IPS-18a (cell line): Measurements from ENCODE around the gene MACROD2.
"Not testable (repeated sequence)": the region's sequence is repeated elsewhere in the genome, so short reads cannot be mapped to it uniquely, and the experiment has no call there.

Experiments used
- H3K27ac ChIP-seq: one replicate; pipeline ENCODE4 v1.5.1; 2013; ENCODE audit warnings: low read length
- H3K27me3 ChIP-seq: one replicate; pipeline ENCODE4 v1.6.1; 2013; ENCODE audit warnings: mild to moderate bottlenecking, low read length; ENCODE audit not compliant: control insufficient read depth, insufficient read depth
- H3K36me3 ChIP-seq: one replicate; pipeline ENCODE4 v1.6.1; 2013; ENCODE audit warnings: low read depth, low read length; ENCODE audit not compliant: control insufficient read depth
- H3K4me1 ChIP-seq: one replicate; pipeline ENCODE4 v1.6.1; 2013; ENCODE audit warnings: low read depth, low read length; ENCODE audit not compliant: control insufficient read depth
- H3K4me3 ChIP-seq: one replicate; pipeline ENCODE4 v1.5.1; 2013; ENCODE audit warnings: low read length
- H3K9ac ChIP-seq: one replicate; pipeline ENCODE4 v1.6.1; 2013; ENCODE audit warnings: mild to moderate bottlenecking, low read length, moderate library complexity
- H3K9me3 ChIP-seq: one replicate; pipeline ENCODE4 v1.6.1; 2013; ENCODE audit warnings: low read depth, low read length; ENCODE audit not compliant: control insufficient read depth

Gene MACROD2

DNA sequence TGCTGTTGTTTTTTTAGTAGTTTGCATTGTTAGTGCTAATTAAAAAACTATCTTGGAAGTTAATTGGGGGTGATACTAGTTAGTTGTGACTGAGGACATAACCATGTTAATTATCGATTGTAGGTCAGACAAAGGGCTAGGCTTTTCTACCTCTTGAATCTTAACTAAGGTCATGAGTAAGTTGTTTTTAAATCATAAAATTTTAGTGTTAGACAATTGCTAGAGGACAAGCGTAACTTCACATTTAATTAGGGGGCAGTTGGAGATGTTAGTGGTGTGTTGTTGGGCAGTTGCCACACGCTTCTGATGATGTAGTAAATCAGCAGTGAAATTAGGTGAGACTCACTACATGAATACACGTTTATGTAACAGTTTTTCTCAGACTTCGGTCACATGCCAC, 961.2 kb downstream of the MACROD2 start:
- no peak overlapping the region for H3K4me3 ChIP-seq
- no peaks in the 10 kb centered on the region for H3K9me3 ChIP-seq
- H3K27me3 ChIP-seq, result no peaks in the 10 kb centered on the region
- H3K4me1 ChIP-seq, result peaks cover 8% of the 10 kb centered on the region
- H3K9ac ChIP-seq, result no peak overlapping the region
- H3K36me3 ChIP-seq, result no peaks in the 10 kb centered on the region
- no peak overlapping the region for H3K27ac ChIP-seq

- no peak overlapping the region for H3K27ac ChIP-seq
- peaks cover 8% of the 10 kb centered on the region for H3K4me1 ChIP-seq
- no peak overlapping the region for H3K4me3 ChIP-seq
- no peaks in the 10 kb centered on the region for H3K9me3 ChIP-seq
- H3K36me3 ChIP-seq, result no peaks in the 10 kb centered on the region
- H3K27me3 ChIP-seq, result no peaks in the 10 kb centered on the region
- H3K9ac ChIP-seq, result no peak overlapping the region
Measured at GRCh38 chr20:14957402-14957801, 962.1 kb downstream of the MACROD2 start.

DNA sequence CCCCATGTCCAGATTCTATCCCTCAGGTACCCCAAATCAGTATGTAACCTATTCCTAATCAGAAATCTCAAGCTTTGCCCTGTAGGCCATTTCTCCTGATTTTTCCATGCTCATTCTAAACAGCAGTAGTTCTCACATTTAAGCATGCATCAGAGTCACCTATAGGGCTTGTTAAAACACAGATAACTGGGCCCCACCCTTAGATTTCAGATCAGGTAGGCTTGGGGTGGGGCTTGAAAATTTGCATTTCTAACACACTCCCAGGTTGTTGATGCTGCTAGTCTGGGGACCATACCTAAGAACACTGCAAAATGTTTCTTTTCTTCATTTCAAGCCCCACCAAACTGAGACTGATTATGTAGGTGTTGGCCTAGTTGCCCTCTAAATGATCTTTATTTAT, 963.3 kb downstream of the MACROD2 start:
- peaks cover 14% of the 10 kb centered on the region for H3K4me1 ChIP-seq
- no peaks in the 10 kb centered on the region for H3K27me3 ChIP-seq
- no peaks in the 10 kb centered on the region for H3K36me3 ChIP-seq
- no peak overlapping the region for H3K9ac ChIP-seq
- no peaks in the 10 kb centered on the region for H3K9me3 ChIP-seq
- no peak overlapping the region for H3K27ac ChIP-seq
- H3K4me3 ChIP-seq, result no peak overlapping the region

- no peaks in the 10 kb centered on the region for H3K36me3 ChIP-seq
- no peaks in the 10 kb centered on the region for H3K9me3 ChIP-seq
- H3K4me1 ChIP-seq, result peaks cover 15% of the 10 kb centered on the region
- H3K27ac ChIP-seq, result no peak overlapping the region
- no peak overlapping the region for H3K9ac ChIP-seq
- no peak overlapping the region for H3K4me3 ChIP-seq
- H3K27me3 ChIP-seq, result no peaks in the 10 kb centered on the region
Measured at GRCh38 chr20:14959506-14960475, 964.5 kb downstream of the MACROD2 start.

DNA sequence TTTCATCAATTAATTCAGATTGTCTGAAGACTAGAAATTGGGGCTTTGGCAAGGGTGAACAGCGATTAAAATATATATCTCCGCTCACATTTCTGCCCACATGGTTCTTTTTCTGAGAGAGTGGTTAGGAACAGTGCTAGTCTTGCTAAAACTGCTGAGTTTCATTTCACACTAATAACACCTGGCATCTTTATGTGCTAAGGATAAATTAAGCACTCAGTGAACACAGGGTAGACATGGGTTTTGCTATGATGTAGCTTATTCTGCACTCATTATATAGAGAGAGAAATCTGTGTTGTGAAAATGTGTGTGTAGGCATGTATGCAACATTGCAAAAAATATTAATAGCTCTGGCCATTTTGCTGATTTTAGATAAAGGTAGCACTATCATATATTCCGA, 965.5 kb downstream of the MACROD2 start:
- Histone ChIP-seq H3K9ac (no peak overlapping the region), H3K27ac (no peak overlapping the region), H3K27me3 (no peaks in the 10 kb centered on the region), H3K36me3 (no peaks in the 10 kb centered on the region), H3K4me1 (peaks cover 9% of the 10 kb centered on the region), H3K9me3 (no peaks in the 10 kb centered on the region), H3K4me3 (no peak overlapping the region)

GRCh38 chr20:14963262-14963663, 967.9 kb downstream of the MACROD2 start:
- Histone ChIP-seq H3K27ac (no peak overlapping the region), H3K27me3 (no peaks in the 10 kb centered on the region), H3K36me3 (no peaks in the 10 kb centered on the region), H3K4me1 (peaks cover 7% of the 10 kb centered on the region), H3K9ac (no peak overlapping the region), H3K4me3 (no peak overlapping the region), H3K9me3 (no peaks in the 10 kb centered on the region)

DNA sequence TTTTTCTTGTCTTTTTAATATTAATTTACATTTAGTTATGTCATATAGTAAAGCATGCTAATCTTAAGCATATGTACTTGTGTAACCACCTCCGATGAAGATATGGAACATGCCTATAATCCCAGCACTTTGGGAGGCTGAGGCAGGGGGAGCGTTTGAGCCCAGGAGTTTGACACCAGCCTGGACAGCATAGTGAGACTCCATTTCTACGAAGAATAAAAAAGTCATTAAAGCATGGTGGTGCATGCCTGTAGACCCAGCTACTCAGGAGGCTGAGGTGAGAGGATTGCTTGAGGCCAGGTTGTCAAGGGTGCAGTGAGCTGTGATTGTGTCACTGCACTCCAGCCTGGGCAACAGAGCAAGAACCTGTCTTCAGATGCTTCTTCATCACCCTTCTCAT, 970.9 kb downstream of the MACROD2 start:
- no peak overlapping the region for H3K27ac ChIP-seq
- H3K4me3 ChIP-seq, result no peak overlapping the region
- H3K9ac ChIP-seq, result no peak overlapping the region
- H3K27me3 ChIP-seq, result no peaks in the 10 kb centered on the region
- H3K4me1 ChIP-seq, result peaks cover 7% of the 10 kb centered on the region
- H3K9me3 ChIP-seq, result no peaks in the 10 kb centered on the region
- H3K36me3 ChIP-seq, result no peaks in the 10 kb centered on the region

GRCh38 chr20:14966808-14967207, 971.5 kb downstream of the MACROD2 start:
- no peaks in the 10 kb centered on the region for H3K36me3 ChIP-seq
- no peak overlapping the region for H3K4me3 ChIP-seq
- H3K9ac ChIP-seq, result no peak overlapping the region
- no peak overlapping the region for H3K27ac ChIP-seq
- H3K4me1 ChIP-seq, result peaks cover 7% of the 10 kb centered on the region
- no peaks in the 10 kb centered on the region for H3K27me3 ChIP-seq
- no peaks in the 10 kb centered on the region for H3K9me3 ChIP-seq

GRCh38 chr20:14972256-14972655, 976.9 kb downstream of the MACROD2 start:
- no peak overlapping the region for H3K9ac ChIP-seq
- H3K27me3 ChIP-seq, result no peaks in the 10 kb centered on the region
- no peak overlapping the region for H3K27ac ChIP-seq
- no peaks in the 10 kb centered on the region for H3K4me1 ChIP-seq
- no peak overlapping the region for H3K4me3 ChIP-seq
- H3K9me3 ChIP-seq, result no peaks in the 10 kb centered on the region
- no peaks in the 10 kb centered on the region for H3K36me3 ChIP-seq

GRCh38 chr20:14972690-14973089, 977.4 kb downstream of the MACROD2 start:
- H3K27ac ChIP-seq, result no peak overlapping the region
- no peaks in the 10 kb centered on the region for H3K9me3 ChIP-seq

DNA sequence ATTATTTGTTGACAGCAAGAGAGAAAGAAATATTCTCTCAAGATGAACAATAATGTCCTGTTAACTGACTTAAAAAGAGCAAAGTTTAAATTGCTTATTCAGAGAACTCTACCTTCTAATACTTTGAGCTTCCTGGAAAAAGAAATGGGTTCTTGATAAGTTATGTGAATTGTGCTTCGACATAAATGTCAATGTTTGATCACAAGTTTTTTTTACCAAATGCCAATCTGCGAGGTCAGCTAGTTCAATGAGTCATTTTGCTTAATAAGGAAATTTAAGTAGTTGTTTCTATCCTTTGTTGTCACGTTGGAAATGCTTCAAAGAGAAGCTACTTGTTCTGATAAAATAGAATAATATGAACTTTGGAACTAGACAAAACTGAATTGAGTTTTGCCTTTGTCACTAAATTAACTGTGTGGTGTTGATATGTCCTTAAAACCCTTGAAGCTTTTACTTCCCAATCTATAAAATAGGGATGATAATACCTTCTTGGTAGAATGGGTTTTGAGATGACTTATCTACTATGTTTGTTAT, 984.2 kb downstream of the MACROD2 start:
- Histone ChIP-seq H3K9ac (no peak overlapping the region), H3K4me1 (no peaks in the 10 kb centered on the region), H3K36me3 (no peaks in the 10 kb centered on the region), H3K4me3 (no peak overlapping the region), H3K27me3 (no peaks in the 10 kb centered on the region), H3K9me3 (peaks cover 9% of the 10 kb centered on the region), H3K27ac (no peak overlapping the region)

More at GRCh38 chr20:14972690-14973089, 977.4 kb downstream of the MACROD2 start:
- Histone ChIP-seq H3K4me3 (no peak overlapping the region), H3K27me3 (no peaks in the 10 kb centered on the region), H3K36me3 (no peaks in the 10 kb centered on the region), H3K9ac (no peak overlapping the region), H3K4me1 (no peaks in the 10 kb centered on the region)

- H3K4me3 ChIP-seq, H3K27me3 ChIP-seq, H3K36me3 ChIP-seq, H3K4me1 ChIP-seq, H3K9me3 ChIP-seq, H3K27ac ChIP-seq, H3K9ac ChIP-seq: not testable (repeated sequence)
Measured at GRCh38 chr20:14981486-14981885, 986.2 kb downstream of the MACROD2 start.
